ENCODE data around the gene MXRA7.

DNA sequence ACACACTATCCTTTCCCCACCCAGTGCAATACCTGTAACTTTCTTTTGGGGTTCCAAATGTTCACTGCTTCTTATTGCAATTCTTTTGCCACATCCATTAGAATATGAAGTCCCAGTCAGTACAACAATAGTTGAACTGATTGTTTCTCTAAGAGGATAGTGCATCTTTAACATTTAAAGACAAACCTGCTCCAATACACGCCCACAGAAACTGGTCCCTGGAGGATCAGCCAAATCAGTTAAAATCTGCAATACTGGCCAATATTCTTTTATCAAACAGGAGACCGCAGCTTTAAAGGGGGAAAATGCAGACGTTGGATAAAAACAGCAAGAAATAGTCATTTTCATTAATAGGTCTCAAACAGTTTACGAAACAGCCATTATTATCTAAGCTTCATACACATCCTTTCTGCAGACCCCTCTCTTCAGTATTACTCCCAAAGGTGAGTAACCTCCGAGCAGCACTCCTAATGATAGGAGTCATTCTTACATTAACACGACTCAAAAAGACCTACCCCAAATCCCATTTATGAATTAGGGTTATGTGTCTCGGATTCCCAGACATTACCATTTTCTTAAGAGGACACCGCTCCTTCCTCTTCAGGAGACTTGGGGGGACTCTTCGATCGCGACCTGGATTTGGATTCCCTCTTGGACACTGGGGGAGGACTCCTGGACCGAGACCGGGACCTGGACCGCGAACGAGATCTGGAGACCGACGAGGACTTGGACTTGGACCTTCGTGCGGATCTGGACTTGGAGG is 25.0 kb upstream of the MXRA7 start:
- no peak for TF ChIP-seq POLR2A (IDR thresholded peaks at IDR 0.05)
- TF ChIP-seq, protein P1, sequence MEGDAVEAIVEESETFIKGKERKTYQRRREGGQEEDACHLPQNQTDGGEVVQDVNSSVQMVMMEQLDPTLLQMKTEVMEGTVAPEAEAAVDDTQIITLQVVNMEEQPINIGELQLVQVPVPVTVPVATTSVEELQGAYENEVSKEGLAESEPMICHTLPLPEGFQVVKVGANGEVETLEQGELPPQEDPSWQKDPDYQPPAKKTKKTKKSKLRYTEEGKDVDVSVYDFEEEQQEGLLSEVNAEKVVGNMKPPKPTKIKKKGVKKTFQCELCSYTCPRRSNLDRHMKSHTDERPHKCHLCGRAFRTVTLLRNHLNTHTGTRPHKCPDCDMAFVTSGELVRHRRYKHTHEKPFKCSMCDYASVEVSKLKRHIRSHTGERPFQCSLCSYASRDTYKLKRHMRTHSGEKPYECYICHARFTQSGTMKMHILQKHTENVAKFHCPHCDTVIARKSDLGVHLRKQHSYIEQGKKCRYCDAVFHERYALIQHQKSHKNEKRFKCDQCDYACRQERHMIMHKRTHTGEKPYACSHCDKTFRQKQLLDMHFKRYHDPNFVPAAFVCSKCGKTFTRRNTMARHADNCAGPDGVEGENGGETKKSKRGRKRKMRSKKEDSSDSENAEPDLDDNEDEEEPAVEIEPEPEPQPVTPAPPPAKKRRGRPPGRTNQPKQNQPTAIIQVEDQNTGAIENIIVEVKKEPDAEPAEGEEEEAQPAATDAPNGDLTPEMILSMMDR (IDR thresholded peaks at IDR 0.05): no peak
